ENCODE measurements around the gene PDSS2. TPM values are rescaled to one million over a fixed set of nuclear protein-coding genes. Genes with fewer than 3 reads are reported as not detected.
"Not testable (repeated sequence)": the region's sequence is repeated elsewhere in the genome, so short reads cannot be mapped to it uniquely, and the experiment has no call there.

Gene PDSS2
- total RNA-seq, 3 donors from 2014 or later (not counting 1 experiment from before 2014, with no cell fraction given), result 11.2 to 15.5 (median 14.2) TPM

DNA sequence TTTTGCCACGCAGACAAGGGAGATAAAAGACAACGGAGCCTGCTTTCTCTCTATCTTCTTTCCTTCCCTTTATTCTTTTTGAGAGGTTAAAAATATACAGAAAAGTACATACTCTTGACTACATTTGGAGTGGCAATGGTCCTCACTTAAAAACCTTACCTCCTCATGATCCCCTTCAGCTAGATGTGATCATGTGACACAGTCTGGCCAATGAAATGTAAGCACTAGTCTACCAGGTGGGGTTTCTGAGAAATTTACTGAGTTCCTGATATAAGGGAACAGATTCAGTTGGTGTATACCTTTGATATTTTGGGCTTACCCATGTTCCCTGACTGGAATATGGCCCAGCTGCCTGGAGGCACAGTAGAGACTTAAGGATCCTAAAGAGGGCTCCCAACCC, 178.6 kb downstream of the PDSS2 start:
- intact Hi-C loops (cut with micrococcal nuclease), result no loop called here
- WGBS (ENCODE audit: insufficient coverage), result no CpG with 5 or more reads among the region's 2 CpGs
- no peak for ATAC-seq

DNA sequence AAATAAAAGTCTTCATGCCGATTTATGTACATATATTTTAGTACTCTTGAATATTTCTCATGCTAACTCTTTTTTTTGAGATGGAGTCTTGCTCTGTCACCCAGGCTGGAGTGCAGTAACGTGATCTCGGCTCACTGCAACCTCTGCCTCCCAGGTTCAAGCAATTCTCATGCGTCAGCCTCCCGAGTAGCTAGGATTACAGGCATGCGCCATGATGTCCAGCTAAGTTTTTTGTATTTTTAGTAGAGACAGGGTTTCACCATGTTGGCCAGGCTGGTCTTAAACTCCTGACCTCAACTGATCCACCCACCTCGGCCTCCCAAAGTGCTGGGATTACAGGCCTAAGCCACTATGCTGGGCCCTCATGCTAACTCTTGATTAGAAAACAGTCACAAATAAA, 179.4 kb downstream of the PDSS2 start:
- H3K27me3 ChIP-seq (ENCODE audit: control insufficient read depth, insufficient read depth, low read length); DNase-seq; H3K36me3 ChIP-seq (ENCODE audit: control insufficient read depth, insufficient read depth, low read length); H3K4me1 Mint-ChIP-seq; H3K4me3 Mint-ChIP-seq; H3K36me3 Mint-ChIP-seq; H3K9me3 Mint-ChIP-seq; intact Hi-C loops (cut with micrococcal nuclease); H3K27ac ChIP-seq (ENCODE audit: low read length); H3K9me3 ChIP-seq (ENCODE audit: control insufficient read depth, insufficient read depth, low read length); H3K4me3 ChIP-seq (ENCODE audit: low read length); H3K4me1 ChIP-seq (ENCODE audit: control insufficient read depth, insufficient read depth, low read length); H3K27ac Mint-ChIP-seq; H3K27me3 Mint-ChIP-seq (ENCODE audit: low read depth in 2 of 2); ATAC-seq: not testable (repeated sequence)
- over 99% methylated on average over 6 of the region's 7 CpGs for WGBS (ENCODE audit: insufficient coverage)

More for the DNA sequence above, 178.6 kb downstream of the PDSS2 start:
- no peak for DNase-seq
- no peaks in the 10 kb centered on the region for H3K27me3 Mint-ChIP-seq (ENCODE audit: low read depth in 2 of 2)
- no peak overlapping the region for H3K4me3 Mint-ChIP-seq
- TF ChIP-seq, protein P1, sequence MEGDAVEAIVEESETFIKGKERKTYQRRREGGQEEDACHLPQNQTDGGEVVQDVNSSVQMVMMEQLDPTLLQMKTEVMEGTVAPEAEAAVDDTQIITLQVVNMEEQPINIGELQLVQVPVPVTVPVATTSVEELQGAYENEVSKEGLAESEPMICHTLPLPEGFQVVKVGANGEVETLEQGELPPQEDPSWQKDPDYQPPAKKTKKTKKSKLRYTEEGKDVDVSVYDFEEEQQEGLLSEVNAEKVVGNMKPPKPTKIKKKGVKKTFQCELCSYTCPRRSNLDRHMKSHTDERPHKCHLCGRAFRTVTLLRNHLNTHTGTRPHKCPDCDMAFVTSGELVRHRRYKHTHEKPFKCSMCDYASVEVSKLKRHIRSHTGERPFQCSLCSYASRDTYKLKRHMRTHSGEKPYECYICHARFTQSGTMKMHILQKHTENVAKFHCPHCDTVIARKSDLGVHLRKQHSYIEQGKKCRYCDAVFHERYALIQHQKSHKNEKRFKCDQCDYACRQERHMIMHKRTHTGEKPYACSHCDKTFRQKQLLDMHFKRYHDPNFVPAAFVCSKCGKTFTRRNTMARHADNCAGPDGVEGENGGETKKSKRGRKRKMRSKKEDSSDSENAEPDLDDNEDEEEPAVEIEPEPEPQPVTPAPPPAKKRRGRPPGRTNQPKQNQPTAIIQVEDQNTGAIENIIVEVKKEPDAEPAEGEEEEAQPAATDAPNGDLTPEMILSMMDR (IDR thresholded peaks at IDR 0.05), result no peak
- no peak overlapping the region for H3K27ac ChIP-seq (ENCODE audit: low read length)
- no peak overlapping the region for H3K4me3 ChIP-seq (ENCODE audit: low read length)
- H3K9me3 Mint-ChIP-seq, result no peaks in the 10 kb centered on the region
- no peaks in the 10 kb centered on the region for H3K36me3 ChIP-seq (ENCODE audit: control insufficient read depth, insufficient read depth, low read length)
- no peaks in the 10 kb centered on the region for H3K4me1 ChIP-seq (ENCODE audit: control insufficient read depth, insufficient read depth, low read length)
- H3K4me1 Mint-ChIP-seq, result peaks cover 6% of the 10 kb centered on the region in 2 donors
- H3K9me3 ChIP-seq (ENCODE audit: control insufficient read depth, insufficient read depth, low read length), result no peaks in the 10 kb centered on the region
- no peak overlapping the region for H3K27ac Mint-ChIP-seq
- no peaks in the 10 kb centered on the region for H3K27me3 ChIP-seq (ENCODE audit: control insufficient read depth, insufficient read depth, low read length)
- H3K36me3 Mint-ChIP-seq, result no peaks in the 10 kb centered on the region

DNA sequence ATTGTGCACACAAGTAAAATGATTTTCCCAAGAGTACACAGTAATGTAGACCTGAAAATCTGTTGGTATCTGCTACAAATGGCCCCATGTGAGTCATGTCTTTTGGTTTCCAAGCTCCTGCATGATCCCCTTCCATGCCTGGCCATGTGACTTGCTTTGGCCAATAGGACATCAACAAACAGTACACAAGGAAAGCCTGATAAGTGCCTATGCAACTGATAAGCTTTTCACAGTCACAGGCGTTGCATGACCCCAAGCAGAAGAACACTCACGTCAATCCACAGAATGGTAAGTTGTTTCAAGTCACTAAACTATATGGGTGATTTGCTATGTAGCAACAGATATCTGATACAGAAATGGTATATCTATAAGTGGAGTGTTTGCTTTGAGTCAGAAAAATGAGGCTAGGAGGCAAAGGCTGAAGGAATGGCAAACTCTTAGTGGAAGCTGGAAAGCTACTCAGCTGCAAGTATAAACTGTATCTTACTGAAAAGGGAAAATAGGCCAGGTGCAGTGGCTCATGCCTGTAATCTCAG, 184.0 kb downstream of the PDSS2 start:
- Histone ChIP-seq H3K4me3 (ENCODE audit: low read length) (no peak overlapping the region), H3K4me1 (ENCODE audit: control insufficient read depth, insufficient read depth, low read length) (no peaks in the 10 kb centered on the region), H3K36me3 (ENCODE audit: control insufficient read depth, insufficient read depth, low read length) (peaks cover 3% of the 10 kb centered on the region), H3K9me3 (ENCODE audit: control insufficient read depth, insufficient read depth, low read length) (no peaks in the 10 kb centered on the region), H3K27me3 (ENCODE audit: control insufficient read depth, insufficient read depth, low read length) (no peaks in the 10 kb centered on the region), H3K27ac (ENCODE audit: low read length) (no peak overlapping the region)
- no peaks in the 10 kb centered on the region for H3K9me3 Mint-ChIP-seq
- TF ChIP-seq, protein P1 (IDR thresholded peaks at IDR 0.05), result no peak
- WGBS (ENCODE audit: insufficient coverage), result 81% methylated on average over 2 of the region's 2 CpGs
- no peak for ATAC-seq
- intact Hi-C loops (cut with micrococcal nuclease), result no loop called here
- H3K4me3 Mint-ChIP-seq, result no peak overlapping the region
- no peaks in the 10 kb centered on the region for H3K27me3 Mint-ChIP-seq (ENCODE audit: low read depth in 2 of 2)
- H3K27ac Mint-ChIP-seq, result no peak overlapping the region
- peaks cover 6 to 14% of the 10 kb centered on the region in 2 donors for H3K4me1 Mint-ChIP-seq
- H3K36me3 Mint-ChIP-seq, result no peaks in the 10 kb centered on the region
- DNase-seq, result no peak

DNA sequence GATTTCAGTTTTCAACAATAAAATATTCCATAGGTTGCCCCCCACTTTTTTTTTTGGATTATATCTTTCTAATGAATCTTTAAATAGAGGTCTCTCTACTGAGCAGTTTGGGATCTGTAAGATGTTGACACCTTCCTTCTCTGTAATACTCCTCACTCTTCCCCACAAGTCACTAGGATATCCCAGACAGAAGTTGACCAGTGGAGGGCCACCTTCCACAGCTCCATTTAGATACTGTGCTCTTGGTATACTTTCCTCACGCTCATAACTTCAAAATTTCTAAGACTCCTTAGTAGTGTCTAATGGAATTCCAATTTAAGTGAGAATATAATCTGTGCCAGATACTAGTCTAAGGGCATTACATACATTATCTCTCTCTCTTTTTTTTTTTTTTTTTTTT, 185.1 kb downstream of the PDSS2 start:
- peaks cover 3% of the 10 kb centered on the region for H3K36me3 ChIP-seq (ENCODE audit: control insufficient read depth, insufficient read depth, low read length)
- no peak overlapping the region for H3K4me3 Mint-ChIP-seq
- intact Hi-C loops (cut with micrococcal nuclease), result no loop called here
- H3K9me3 ChIP-seq (ENCODE audit: control insufficient read depth, insufficient read depth, low read length), result no peaks in the 10 kb centered on the region
- no peaks in the 10 kb centered on the region for H3K27me3 Mint-ChIP-seq (ENCODE audit: low read depth in 2 of 2)
- H3K4me1 Mint-ChIP-seq, result peaks cover 6 to 14% of the 10 kb centered on the region in 2 donors
- DNase-seq (no peak), ATAC-seq (no peak)
- no peaks in the 10 kb centered on the region for H3K9me3 Mint-ChIP-seq
- WGBS (ENCODE audit: insufficient coverage), result no CpG with 5 or more reads among the region's 1 CpG
- no peak overlapping the region for H3K27ac ChIP-seq (ENCODE audit: low read length)
- H3K27me3 ChIP-seq (ENCODE audit: control insufficient read depth, insufficient read depth, low read length), result no peaks in the 10 kb centered on the region
- H3K4me3 ChIP-seq (ENCODE audit: low read length), result no peak overlapping the region
- no peak overlapping the region for H3K27ac Mint-ChIP-seq
- no peaks in the 10 kb centered on the region for H3K4me1 ChIP-seq (ENCODE audit: control insufficient read depth, insufficient read depth, low read length)
- TF ChIP-seq, protein P1 (IDR thresholded peaks at IDR 0.05), result no peak
- no peaks in the 10 kb centered on the region for H3K36me3 Mint-ChIP-seq
